Retinal pigment epithelial cell (primary cell): ENCODE data around the gene CEMIP.

Experiments
- DNase-seq: peaks from one replicate; pipeline ENCODE4 v3.0.0-alpha.2; 2010; ENCODE audit warnings: low read depth
- H3K4me3 ChIP-seq: 2 replicates; pipeline ENCODE4 v1.5.1; 2011; ENCODE audit warnings: mild to moderate bottlenecking, low read length, control low read depth, moderate library complexity
- CTCF ChIP-seq: conservative IDR thresholded peaks from 2 replicates; pipeline ENCODE4 v1.5.1; 2011; ENCODE audit warnings: low read depth, low read length, control low read depth, inconsistent platforms

CEMIP gene

DNA sequence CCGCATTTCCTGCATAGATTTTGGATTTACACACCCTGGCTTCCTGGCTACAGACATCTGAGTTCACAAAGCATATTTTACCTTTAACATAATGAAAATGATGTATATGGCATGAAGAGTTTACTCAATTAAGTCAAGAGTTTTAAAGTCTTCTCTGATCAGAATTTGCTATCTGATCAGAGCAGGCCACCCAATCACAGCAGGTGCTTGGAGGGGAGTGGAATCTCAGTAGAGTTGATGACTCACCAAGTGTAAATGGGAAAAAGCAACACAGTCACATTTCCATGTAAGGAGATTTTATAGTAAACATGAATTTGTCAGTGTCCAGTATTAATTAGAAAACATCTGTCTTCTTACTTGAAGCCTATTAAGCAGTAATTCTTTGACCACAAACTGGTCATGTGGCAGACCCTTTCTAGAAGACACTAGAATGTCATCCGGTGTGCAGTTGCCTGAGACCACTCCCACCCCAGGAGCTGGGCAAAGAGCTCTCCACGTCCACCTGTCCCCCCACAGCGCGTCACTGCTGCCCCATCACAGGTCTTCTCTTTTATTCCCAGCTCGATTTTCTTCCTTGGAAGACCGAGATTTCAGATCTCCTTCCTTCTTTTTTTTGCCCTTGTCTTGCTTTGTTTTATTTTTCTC lies 199.6 kb downstream of the CEMIP start:
- no peak for DNase-seq
- no peak overlapping the region for H3K4me3 ChIP-seq
- TF ChIP-seq CTCF, result no peak

DNA sequence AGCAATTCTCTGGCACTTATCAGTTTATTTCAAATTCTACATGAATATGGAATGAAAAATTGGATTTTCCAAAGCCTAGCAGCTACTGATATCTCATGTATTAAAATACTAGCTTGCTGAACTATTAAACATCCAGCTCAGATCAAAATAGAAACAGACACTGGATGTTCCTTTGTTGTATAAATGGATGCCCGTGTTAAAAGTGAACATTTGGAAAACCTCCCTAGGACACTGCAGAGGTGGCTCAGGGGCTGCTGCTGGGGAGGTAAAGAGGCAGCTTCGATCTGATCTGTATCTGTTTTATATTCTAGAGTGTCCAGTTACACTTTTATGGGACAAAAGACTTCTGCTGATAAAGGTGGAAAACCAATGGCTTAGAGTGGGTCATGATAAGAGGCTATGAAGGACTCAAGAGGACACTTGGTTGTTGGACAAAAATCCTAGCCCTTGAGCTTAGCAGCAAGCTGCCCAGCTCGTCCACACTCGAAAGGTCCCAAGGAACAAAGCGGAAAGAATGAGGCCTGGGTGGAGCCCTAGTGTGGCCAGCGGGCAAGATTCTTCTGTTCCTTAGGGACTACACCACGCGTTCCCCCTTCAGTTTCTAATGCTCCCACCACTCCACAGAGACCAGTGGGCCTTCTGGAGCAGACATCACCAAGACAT lies 200.5 kb downstream of the CEMIP start:
- no peak overlapping the region for H3K4me3 ChIP-seq
- no peak for TF ChIP-seq CTCF
- no peak for DNase-seq

GRCh38 chr15:80982205-80982604 lies 203.0 kb downstream of the CEMIP start:
- DNase-seq, result no peak
- TF ChIP-seq CTCF, result peak; percentile 5
- no peak overlapping the region for H3K4me3 ChIP-seq

GRCh38 chr15:80982839-80983238 lies 203.7 kb downstream of the CEMIP start:
- H3K4me3 ChIP-seq, result no peak overlapping the region
- no peak for DNase-seq
- TF ChIP-seq CTCF, result no peak

DNA sequence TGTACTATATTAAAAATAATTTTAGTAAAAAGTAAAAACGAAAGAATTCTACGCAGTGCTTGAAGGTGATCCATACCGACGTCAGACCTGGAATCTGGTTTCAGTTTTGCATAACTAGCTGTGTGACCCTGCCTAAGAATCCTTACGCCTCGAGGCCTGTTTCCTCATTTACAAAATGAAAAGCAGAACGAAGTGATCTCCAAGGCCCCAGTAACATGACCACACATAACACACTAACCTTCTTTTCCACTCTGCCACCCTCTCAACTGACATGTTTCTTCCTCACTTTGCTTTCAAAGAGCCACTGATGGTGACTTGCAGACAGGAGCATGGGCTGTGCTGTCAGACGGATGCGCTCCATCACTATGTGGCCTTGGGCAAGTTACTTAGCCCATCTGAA lies 205.7 kb downstream of the CEMIP start:
- DNase-seq, result no peak
- no peak overlapping the region for H3K4me3 ChIP-seq
- no peak for TF ChIP-seq CTCF

DNA sequence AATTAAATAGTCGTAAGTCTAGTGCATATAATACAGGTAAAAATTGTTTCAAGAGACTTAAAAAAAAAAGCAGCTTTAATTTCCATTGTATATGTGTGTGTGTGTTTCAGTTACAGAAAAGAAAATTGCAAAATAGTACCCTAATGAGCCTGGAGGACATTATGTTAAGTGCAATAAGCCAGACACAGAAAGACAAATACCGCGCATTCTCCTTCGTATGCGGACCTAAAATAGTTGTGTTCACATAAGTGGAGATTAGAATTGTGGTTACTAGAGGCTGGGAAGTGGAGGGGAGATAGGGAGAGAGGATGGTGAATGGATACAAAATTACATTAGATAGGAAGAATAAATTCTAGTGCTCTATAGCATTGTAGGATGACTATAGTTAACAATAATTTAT lies 206.8 kb downstream of the CEMIP start:
- no peak for TF ChIP-seq CTCF
- DNase-seq, result no peak

GRCh38 chr15:80986487-80986886 lies 207.3 kb downstream of the CEMIP start:
- no peak overlapping the region for H3K4me3 ChIP-seq
- TF ChIP-seq CTCF, result no peak
- no peak for DNase-seq

More for the DNA sequence above, 206.8 kb downstream of the CEMIP start:
- H3K4me3 ChIP-seq, result no peak overlapping the region
